OCI-LY7 (cell line): Measurements from ENCODE around the gene OR1E1. TPM values are rescaled to one million over a fixed set of nuclear protein-coding genes. Genes with fewer than 3 reads are reported as not detected.
"Not testable (repeated sequence)": the region's sequence is repeated elsewhere in the genome, so short reads cannot be mapped to it uniquely, and the experiment has no call there.

Experiments
- BruUV-seq: library from RNA; stranded (reverse); fragments of 400-500 nt; replicated peaks from 2 replicates; lab custom pipeline; 2021; lab: Mats Ljungman, UMichigan
- CTCF ChIA-PET: fragments of 300-600 bp; sonication (Branson Sonifier 250); formaldehyde crosslinking; loops from one replicate; lab custom pipeline; 2022; ENCODE audit warnings: antibody characterized with exemption; ENCODE audit not compliant: unreplicated experiment; lab: Charles Lee
- POLR2A ChIA-PET: fragments of 300-600 bp; sonication (Branson Sonifier 250); formaldehyde crosslinking; loops from one replicate; lab custom pipeline; 2022; ENCODE audit warnings: antibody characterized with exemption; lab: Charles Lee
- DNase-seq: peaks from one replicate; pipeline ENCODE4 v3.0.0-alpha.2; 2015; ENCODE audit warnings: low spot score
- H2AFZ ChIP-seq: fragments of 200-600 bp; sonication (generic), shearing (Covaris generic); 2 replicates; pipeline ENCODE4 v1.6.1; 2014; ENCODE audit warnings: mild to moderate bottlenecking, antibody characterized with exemption, low read length, moderate library complexity
- H3K27ac ChIP-seq: fragments of 200-600 bp; sonication (generic); 2 replicates; pipeline ENCODE4 v1.5.1; 2014; ENCODE audit warnings: mixed run types, low read depth, mild to moderate bottlenecking, moderate library complexity, low read length, inconsistent platforms; ENCODE audit not compliant: poor library complexity, severe bottlenecking
- H3K36me3 ChIP-seq: fragments of 200-600 bp; sonication (generic); 2 replicates; pipeline ENCODE4 v1.6.1; 2014; ENCODE audit warnings: mild to moderate bottlenecking, antibody characterized with exemption, low read length, moderate library complexity, mixed read lengths; ENCODE audit not compliant: insufficient read depth
- H3K4me1 ChIP-seq: fragments of 200-600 bp; sonication (generic); 2 replicates; pipeline ENCODE4 v1.5.1; 2014; ENCODE audit warnings: mild to moderate bottlenecking, low read length; ENCODE audit not compliant: insufficient read depth, poor library complexity, severe bottlenecking
- H3K4me2 ChIP-seq: fragments of 200-600 bp; sonication (generic); 2 replicates; pipeline ENCODE4 v1.6.1; 2014; ENCODE audit warnings: mild to moderate bottlenecking, low read length
- H3K4me3 ChIP-seq: fragments of 200-600 bp; sonication (generic); 2 replicates; pipeline ENCODE4 v1.5.1; 2014; ENCODE audit warnings: mild to moderate bottlenecking, low read depth, low read length; ENCODE audit not compliant: poor library complexity, severe bottlenecking
- H3K79me2 ChIP-seq: fragments of 200-600 bp; sonication (generic); 2 replicates; pipeline ENCODE4 v1.6.1; 2016; ENCODE audit warnings: low read depth, mild to moderate bottlenecking, low read length, moderate library complexity, mixed read lengths; ENCODE audit not compliant: insufficient read depth
- H3K9me2 ChIP-seq: fragments of 200-600 bp; sonication (generic); 2 replicates; pipeline ENCODE4 v1.6.1; 2016; ENCODE audit warnings: mild to moderate bottlenecking, low read length, mixed read lengths; ENCODE audit not compliant: insufficient read depth
- H3K9me3 ChIP-seq: fragments of 200-600 bp; sonication (generic); 2 replicates; pipeline ENCODE4 v1.6.1; 2014; ENCODE audit warnings: mild to moderate bottlenecking, mixed run types, low read length, mixed read lengths
- H4K20me1 ChIP-seq: fragments of 200-600 bp; sonication (generic); 2 replicates; pipeline ENCODE4 v1.6.1; 2014; ENCODE audit warnings: mild to moderate bottlenecking, antibody characterized with exemption, low read length, moderate library complexity, mixed read lengths; ENCODE audit not compliant: insufficient read depth
- CTCF ChIP-seq: fragments of 200-600 bp; sonication (generic); conservative IDR thresholded peaks from 2 replicates; pipeline ENCODE4 v1.5.1; 2014; ENCODE audit warnings: mild to moderate bottlenecking, antibody characterized with exemption, low read length, moderate library complexity, mixed read lengths
- EZH2phosphoT487 ChIP-seq: fragments of 200-600 bp; sonication (generic); IDR thresholded peaks from 2 replicates; pipeline ENCODE4 v1.6.1; 2018; ENCODE audit warnings: low read depth, borderline replicate concordance, mild to moderate bottlenecking, mixed run types, antibody characterized with exemption, low read length, moderate library complexity, mixed read lengths
- intact Hi-C: fragments of 100-400 bp; cut with micrococcal nuclease; formaldehyde crosslinking; loops from one replicate; pipeline ENCODE4 v1.10.0; 2022; ENCODE audit not compliant: unreplicated experiment
- total RNA-seq, 2 experiments: library from RNA; depleted of rRNA in 1 of 2; stranded (reverse); fragments of >200 nt in 1 of 2; shearing (Covaris generic) in 1 of 2; gene quantifications; 2 replicates each; pipeline ENCODE4 v1.2.3, GENCODE V29; 2014 to 2022

The OR1E1 gene
- total RNA-seq, 2 experiments from 2014 or later = not detected

- ChIA-PET CTCF (no interaction called here), POLR2A (no interaction called here)
- H3K4me2 ChIP-seq = no peak overlapping the region
- H3K9me2 ChIP-seq = no peaks in the 10 kb centered on the region
- H3K36me3 ChIP-seq = no peaks in the 10 kb centered on the region
- H3K79me2 ChIP-seq = no peaks in the 10 kb centered on the region
- H3K27ac ChIP-seq = no peak overlapping the region
- no peak for DNase-seq
- no peaks in the 10 kb centered on the region for H3K4me1 ChIP-seq
- no peak overlapping the region for H2AFZ ChIP-seq
- H3K9me3 ChIP-seq = no peaks in the 10 kb centered on the region
- H4K20me1 ChIP-seq = no peaks in the 10 kb centered on the region
- intact Hi-C loops = no loop called here
- TF ChIP-seq EZH2phosphoT487 (no peak), CTCF (no peak)
- no peak overlapping the region for H3K4me3 ChIP-seq
- BruUV-seq = no TSS peak
Measured at GRCh38 chr17:3438368-3438767, 40.2 kb upstream of the OR1E1 start.

GRCh38 chr17:3433741-3434140, 35.5 kb upstream of the OR1E1 start, which contains the start of gene OR1E2:
Gene OR1E2, minus strand, starts transcription at chr17:3433841. Its CDS starts 0 bp downstream, at chr17:3433841.
- no peaks in the 10 kb centered on the region for H4K20me1 ChIP-seq
- no peaks in the 10 kb centered on the region for H3K9me2 ChIP-seq
- H2AFZ ChIP-seq = no peak within 1 kb of the TSS
- POLR2A ChIA-PET = no interaction called here
- no peaks in the 10 kb centered on the region for H3K9me3 ChIP-seq
- CTCF ChIA-PET = no interaction called here
- no peak within 1 kb of the TSS for H3K4me2 ChIP-seq
- no peaks in the 10 kb centered on the region for H3K79me2 ChIP-seq
- no peak for DNase-seq
- H3K4me1 ChIP-seq = no peaks in the 10 kb centered on the region
- no peaks in the 10 kb centered on the region for H3K36me3 ChIP-seq
- no peak for TF ChIP-seq EZH2phosphoT487
- TF ChIP-seq CTCF = no peak
- H3K4me3 ChIP-seq = no peak within 1 kb of the TSS
- no TSS peak for BruUV-seq
- H3K27ac ChIP-seq = no peak within 1 kb of the TSS
- intact Hi-C loops = no loop called here

- intact Hi-C loops, BruUV-seq, H3K4me3 ChIP-seq, H3K9me2 ChIP-seq, H3K36me3 ChIP-seq, H3K27ac ChIP-seq, H3K79me2 ChIP-seq, CTCF ChIA-PET, H3K4me2 ChIP-seq, H4K20me1 ChIP-seq, H3K4me1 ChIP-seq, POLR2A ChIA-PET, DNase-seq, H3K9me3 ChIP-seq, H2AFZ ChIP-seq: not testable (repeated sequence)
Measured at GRCh38 chr17:3433215-3433614, 35.0 kb upstream of the OR1E1 start.
